A549 treated with Hydrocortisone at 1 μM for 4 hours (cell line): ENCODE measurements around the gene PPAN. TPM values are rescaled to one million over a fixed set of nuclear protein-coding genes. Genes with fewer than 3 reads are reported as not detected.

Source experiments
- total RNA-seq: library from RNA; stranded (reverse); fragments of 200-300 nt; extraction: Qiagen RNA extraction; gene quantifications from 5 replicates; pipeline ENCODE4 v1.2.3, GENCODE V29; 2022

PPAN gene, protein sequence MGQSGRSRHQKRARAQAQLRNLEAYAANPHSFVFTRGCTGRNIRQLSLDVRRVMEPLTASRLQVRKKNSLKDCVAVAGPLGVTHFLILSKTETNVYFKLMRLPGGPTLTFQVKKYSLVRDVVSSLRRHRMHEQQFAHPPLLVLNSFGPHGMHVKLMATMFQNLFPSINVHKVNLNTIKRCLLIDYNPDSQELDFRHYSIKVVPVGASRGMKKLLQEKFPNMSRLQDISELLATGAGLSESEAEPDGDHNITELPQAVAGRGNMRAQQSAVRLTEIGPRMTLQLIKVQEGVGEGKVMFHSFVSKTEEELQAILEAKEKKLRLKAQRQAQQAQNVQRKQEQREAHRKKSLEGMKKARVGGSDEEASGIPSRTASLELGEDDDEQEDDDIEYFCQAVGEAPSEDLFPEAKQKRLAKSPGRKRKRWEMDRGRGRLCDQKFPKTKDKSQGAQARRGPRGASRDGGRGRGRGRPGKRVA
- total RNA-seq: 43.8 to 56.2 TPM (median 51.7 TPM) in 5 replicates

DNA sequence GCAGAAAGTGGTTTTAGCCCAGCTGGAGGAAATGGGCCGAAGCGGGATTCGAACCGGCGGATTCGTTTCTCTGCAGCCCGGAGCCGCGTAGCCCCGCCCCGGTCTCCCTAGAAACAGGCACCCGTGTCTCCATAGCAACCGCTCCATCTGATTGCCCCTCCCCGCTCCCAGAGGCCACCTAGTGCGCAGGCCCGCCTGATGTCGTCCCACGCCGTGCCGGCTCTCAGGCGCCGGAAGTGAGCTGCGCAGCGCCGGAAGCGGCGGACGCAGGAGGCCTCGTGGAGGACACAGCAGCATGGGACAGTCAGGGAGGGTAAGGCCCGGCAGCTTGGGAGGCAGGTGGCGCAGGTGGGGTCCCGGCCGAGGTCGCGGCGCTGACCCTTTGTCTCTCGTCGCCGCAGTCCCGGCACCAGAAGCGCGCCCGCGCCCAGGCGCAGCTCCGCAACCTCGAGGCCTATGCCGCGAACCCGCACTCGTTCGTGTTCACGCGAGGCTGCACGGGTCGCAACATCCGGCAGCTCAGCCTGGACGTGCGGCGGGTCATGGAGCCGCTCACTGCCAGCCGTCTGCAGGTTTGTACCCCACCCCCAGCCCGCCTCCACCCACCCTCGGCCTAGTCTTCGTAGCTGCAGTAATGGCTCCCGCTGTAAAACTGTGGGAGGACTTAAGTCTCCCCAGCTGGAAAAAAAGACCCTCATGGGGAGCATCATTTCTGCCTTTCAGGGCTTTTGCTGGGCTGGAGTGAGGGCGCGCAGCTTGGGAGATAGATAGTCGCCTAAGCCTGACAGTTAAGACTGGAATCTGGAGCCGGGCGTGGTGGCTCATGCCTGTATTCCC lies at the start of gene PPAN:
PPAN (plus strand) TSS at position 263 of the 837 bp plus-strand sequence; CDS start at position 296, 33 bp downstream.

DNA sequence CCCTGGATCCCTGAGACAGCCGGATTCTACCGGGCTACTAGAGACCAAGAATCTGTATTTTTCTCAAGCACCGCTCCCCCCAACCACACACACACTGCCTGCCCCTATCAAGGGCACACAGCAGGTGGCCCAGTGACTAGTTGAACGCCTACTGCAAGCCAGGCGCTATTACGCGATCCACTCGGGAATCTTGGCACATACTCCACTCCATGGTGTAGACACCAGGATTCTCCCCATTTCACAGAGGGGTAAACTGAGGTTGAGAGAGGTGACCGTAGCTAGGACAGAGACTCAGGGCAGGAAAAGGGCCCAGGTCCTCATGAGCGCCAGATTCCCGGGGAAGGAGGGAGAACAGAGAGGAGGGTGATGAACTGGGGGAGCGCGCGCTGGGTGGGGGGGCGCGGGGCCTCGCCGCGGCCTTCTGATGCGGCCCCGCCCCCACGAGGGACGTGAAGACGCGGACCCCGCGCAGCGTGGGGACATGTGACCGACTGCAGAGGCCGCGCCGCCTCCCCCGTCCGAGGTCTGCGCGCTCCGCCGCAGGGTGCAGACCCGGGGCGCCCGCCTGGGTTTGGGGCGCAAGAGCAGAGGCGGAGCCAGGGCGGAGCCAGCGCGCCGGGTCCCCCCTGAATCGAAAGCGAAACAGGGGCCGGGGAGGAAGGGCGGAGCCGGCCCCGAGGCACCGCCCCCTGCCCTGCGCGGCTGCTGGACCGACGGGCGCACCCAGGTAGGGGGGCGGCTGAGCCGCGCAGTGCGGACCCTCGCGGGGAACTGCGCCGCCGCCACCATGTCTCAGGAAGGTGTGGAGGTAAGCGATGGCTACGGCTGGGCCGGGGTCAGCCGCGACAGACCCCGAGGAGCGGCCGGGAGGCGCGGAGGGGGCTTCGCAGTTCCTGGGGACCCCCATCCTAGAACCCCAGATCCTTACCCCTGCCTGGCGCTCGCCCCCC lies 20.2 kb upstream of the PPAN start, which contains the start of gene SHFL:
SHFL (plus strand) TSS at position 677 of the 950 bp plus-strand sequence; CDS start at position 788, 111 bp downstream.

DNA sequence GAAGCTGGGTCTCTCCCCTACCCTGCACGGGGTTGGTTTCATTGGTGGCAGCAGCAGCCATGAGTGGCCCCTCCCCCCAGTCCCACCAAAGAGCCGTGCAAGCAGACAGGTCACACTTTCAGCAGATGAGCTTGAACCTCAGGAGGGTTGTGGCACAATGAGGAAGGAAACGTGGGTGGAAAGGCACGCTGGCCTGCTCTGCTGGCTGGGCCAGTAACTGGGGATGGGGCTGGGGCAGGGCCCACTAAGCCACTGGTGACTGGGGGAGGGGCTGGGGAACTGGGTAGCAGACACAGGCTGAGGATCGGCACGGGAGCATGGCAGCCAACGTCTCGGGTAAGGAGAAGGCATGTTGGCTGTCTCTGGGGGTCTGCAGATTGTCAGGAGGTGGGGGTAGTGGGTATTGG lies 5.2 kb downstream of the PPAN start, which contains the start of gene P2RY11:
P2RY11 (plus strand) TSS at position 289 of the 407 bp plus-strand sequence; CDS start at position 318, 29 bp downstream.

Other genes starting within 250 kb of the PPAN start
- 9.9 to 11.6 TPM (median 10.7 TPM) in 5 replicates for gene OLFM2, start 169.8 kb upstream of the PPAN start, total RNA-seq
- gene COL5A3, start 95.9 kb upstream of the PPAN start, total RNA-seq: 2.7 to 4.3 TPM (median 3.0 TPM) in 5 replicates
- 0.09 to 0.44 TPM (median 0.21 TPM) in 5 replicates for gene RDH8, start 92.9 kb upstream of the PPAN start, total RNA-seq
- gene SHFL, start 20.0 kb upstream of the PPAN start, total RNA-seq: 6.2 to 7.9 TPM (median 7.4 TPM) in 5 replicates
- 0.05 to 0.08 TPM in 2 of 5 replicates, not detected in the others for gene ANGPTL6, start 3.7 kb upstream of the PPAN start, total RNA-seq
- 4.7 to 11.2 TPM (median 7.9 TPM) in 5 replicates for gene P2RY11, start 5.3 kb downstream of the PPAN start, total RNA-seq
- gene EIF3G, start 13.5 kb downstream of the PPAN start, total RNA-seq: 155 to 177 TPM (median 159 TPM) in 5 replicates
- gene DNMT1, start 88.6 kb downstream of the PPAN start, total RNA-seq: 53.4 to 60.4 TPM (median 58.5 TPM) in 5 replicates
- gene S1PR2, start 125.0 kb downstream of the PPAN start, total RNA-seq: 0.68 to 1.1 TPM (median 0.73 TPM) in 5 replicates
- 54.1 to 77.3 TPM (median 72.5 TPM) in 5 replicates for gene MRPL4, start 145.9 kb downstream of the PPAN start, total RNA-seq
- 2.5 to 4.4 TPM (median 4.3 TPM) in 5 replicates for gene ICAM1, start 164.8 kb downstream of the PPAN start, total RNA-seq
- 0.08 to 0.09 TPM in 2 of 5 replicates, not detected in the others for gene ICAM4, start 180.6 kb downstream of the PPAN start, total RNA-seq
- 0.25 to 0.78 TPM (median 0.72 TPM) in 5 replicates for gene ICAM5, start 183.6 kb downstream of the PPAN start, total RNA-seq
- 0.66 to 2.8 TPM (median 2.3 TPM) in 5 replicates for gene ZGLP1, start 203.5 kb downstream of the PPAN start, total RNA-seq
- gene FDX2, start 209.7 kb downstream of the PPAN start, total RNA-seq: 23.3 to 35.3 TPM (median 32.5 TPM) in 5 replicates
- 24.6 to 28.7 TPM (median 27.8 TPM) in 5 replicates for gene RAVER1, start 227.2 kb downstream of the PPAN start, total RNA-seq
- gene ICAM3, start 233.3 kb downstream of the PPAN start, total RNA-seq: 6.4 to 9.7 TPM (median 8.2 TPM) in 5 replicates